ENCODE results near the gene PHF11. TPM values are rescaled to one million over a fixed set of nuclear protein-coding genes. Genes with fewer than 3 reads are reported as not detected.
A peak's percentile ranks its signal among the peaks of the same experiment; 100 is the strongest.
"Not testable (repeated sequence)": the region's sequence is repeated elsewhere in the genome, so short reads cannot be mapped to it uniquely, and the experiment has no call there.

The PHF11 gene
- total and polyA plus RNA-seq, 4 donors: 40.4 to 76.2 (median 46.3) TPM

- peaks cover 7 to 15% (median 10%) of the 10 kb centered on the region in 4 donors for H3K36me3 ChIP-seq (ENCODE audit: control insufficient read depth in 4 of 4, insufficient read depth in 4 of 4, low read length in 4 of 4)
Observed at GRCh38 chr13:49488563-49488962, 7.2 kb upstream of the PHF11 start.

GRCh38 chr13:49494645-49495044, 1.1 kb upstream of the PHF11 start:
- peaks cover 0 to 6% (median 1%) of the 10 kb centered on the region in 4 donors for H3K36me3 ChIP-seq (ENCODE audit: control insufficient read depth in 4 of 4, insufficient read depth in 4 of 4, low read length in 4 of 4)
- peak in 2 of 3 donors; percentile 8 to 18 for DNase-seq
- H3K27ac ChIP-seq (ENCODE audit: low read depth in 1 of 2, low read length in 1 of 2): peak overlapping the region in 1 of 2 donors; percentile 68
- H3K4me1 ChIP-seq (ENCODE audit: control insufficient read depth in 5 of 5, insufficient read depth in 5 of 5, low read length in 5 of 5): peaks cover 0 to 4% (median 0%) of the 10 kb centered on the region in 5 donors
- ATAC-seq (ENCODE audit: insufficient read depth, low FRiP score): no peak
- H3K4me3 ChIP-seq: no peak overlapping the region
- TF ChIP-seq CTCF (IDR thresholded peaks at IDR 0.05; ENCODE audit: control extremely low read depth, extremely low read depth): no peak
- no peaks in the 10 kb centered on the region for H3K9me3 ChIP-seq (ENCODE audit: control insufficient read depth in 4 of 4, insufficient read depth in 3 of 4, low read length in 3 of 4)
- H3K27me3 ChIP-seq (ENCODE audit: control insufficient read depth in 3 of 3, insufficient read depth in 3 of 3, low read length in 2 of 3): no peaks in the 10 kb centered on the region
- WGBS, 2 donors: 60 to 75% methylated on average over 2 of the region's 2 CpGs
- H3K9ac ChIP-seq (ENCODE audit: insufficient read depth in 1 of 2, low read length in 2 of 2): peak overlapping the region; percentile 49 to 63

More at GRCh38 chr13:49488563-49488962, 7.2 kb upstream of the PHF11 start:
- Histone ChIP-seq H3K27ac (ENCODE audit: low read depth in 1 of 2, low read length in 1 of 2) (no peak overlapping the region), H3K9me3 (ENCODE audit: control insufficient read depth in 4 of 4, insufficient read depth in 3 of 4, low read length in 3 of 4) (no peaks in the 10 kb centered on the region), H3K4me3 (no peak overlapping the region), H3K27me3 (ENCODE audit: control insufficient read depth in 3 of 3, insufficient read depth in 3 of 3, low read length in 2 of 3) (no peaks in the 10 kb centered on the region), H3K4me1 (ENCODE audit: control insufficient read depth in 5 of 5, insufficient read depth in 5 of 5, low read length in 5 of 5) (no peaks in the 10 kb centered on the region), H3K9ac (ENCODE audit: insufficient read depth in 1 of 2, low read length in 2 of 2) (no peak overlapping the region)
- ATAC-seq (ENCODE audit: insufficient read depth, low FRiP score): no peak
- no peak for TF ChIP-seq CTCF (IDR thresholded peaks at IDR 0.05; ENCODE audit: control extremely low read depth, extremely low read depth)
- 89 to 91% methylated on average over 2 of the region's 2 CpGs for WGBS, 2 donors
- no peak for DNase-seq

- H3K27me3 ChIP-seq (ENCODE audit: control insufficient read depth in 3 of 3, insufficient read depth in 3 of 3, low read length in 2 of 3); ATAC-seq (ENCODE audit: insufficient read depth, low FRiP score); H3K9me3 ChIP-seq (ENCODE audit: control insufficient read depth in 4 of 4, insufficient read depth in 3 of 4, low read length in 3 of 4); H3K9ac ChIP-seq (ENCODE audit: insufficient read depth in 1 of 2, low read length in 2 of 2); H3K4me1 ChIP-seq (ENCODE audit: control insufficient read depth in 5 of 5, insufficient read depth in 5 of 5, low read length in 5 of 5); H3K4me3 ChIP-seq: not testable (repeated sequence)
- H3K36me3 ChIP-seq (ENCODE audit: control insufficient read depth in 4 of 4, insufficient read depth in 4 of 4, low read length in 4 of 4): peaks cover 0 to 10% (median 1%) of the 10 kb centered on the region in 4 donors
- 77% methylated on average over 11 of the region's 11 CpGs for WGBS, 2 donors
- peak overlapping the region in 1 of 2 donors; percentile 60 for H3K27ac ChIP-seq (ENCODE audit: low read depth in 1 of 2, low read length in 1 of 2)
- DNase-seq: peak in 1 of 3 donors; percentile 5
Observed at GRCh38 chr13:49496837-49497236, 1.1 kb downstream of the PHF11 start.

GRCh38 chr13:49497272-49497671, 1.5 kb downstream of the PHF11 start:
- ATAC-seq (ENCODE audit: insufficient read depth, low FRiP score) (no peak), DNase-seq (peak in 2 of 3 donors; percentile 2 to 5)
- no peak for TF ChIP-seq CTCF (IDR thresholded peaks at IDR 0.05; ENCODE audit: control extremely low read depth, extremely low read depth)
- Histone ChIP-seq H3K4me3 (no peak overlapping the region), H3K9ac (ENCODE audit: insufficient read depth in 1 of 2, low read length in 2 of 2) (no peak overlapping the region), H3K27me3 (ENCODE audit: control insufficient read depth in 3 of 3, insufficient read depth in 3 of 3, low read length in 2 of 3) (no peaks in the 10 kb centered on the region), H3K4me1 (ENCODE audit: control insufficient read depth in 5 of 5, insufficient read depth in 5 of 5, low read length in 5 of 5) (peaks cover 0 to 4% (median 0%) of the 10 kb centered on the region in 5 donors), H3K36me3 (ENCODE audit: control insufficient read depth in 4 of 4, insufficient read depth in 4 of 4, low read length in 4 of 4) (peaks cover 0 to 10% (median under 1%) of the 10 kb centered on the region in 4 donors), H3K9me3 (ENCODE audit: control insufficient read depth in 4 of 4, insufficient read depth in 3 of 4, low read length in 3 of 4) (no peaks in the 10 kb centered on the region), H3K27ac (ENCODE audit: low read depth in 1 of 2, low read length in 1 of 2) (peak overlapping the region in 1 of 2 donors; percentile 21)
- WGBS, 2 donors: 86 to 95% methylated on average over 5 of the region's 5 CpGs
